ENCODE results near the gene ADSS1.

DNA sequence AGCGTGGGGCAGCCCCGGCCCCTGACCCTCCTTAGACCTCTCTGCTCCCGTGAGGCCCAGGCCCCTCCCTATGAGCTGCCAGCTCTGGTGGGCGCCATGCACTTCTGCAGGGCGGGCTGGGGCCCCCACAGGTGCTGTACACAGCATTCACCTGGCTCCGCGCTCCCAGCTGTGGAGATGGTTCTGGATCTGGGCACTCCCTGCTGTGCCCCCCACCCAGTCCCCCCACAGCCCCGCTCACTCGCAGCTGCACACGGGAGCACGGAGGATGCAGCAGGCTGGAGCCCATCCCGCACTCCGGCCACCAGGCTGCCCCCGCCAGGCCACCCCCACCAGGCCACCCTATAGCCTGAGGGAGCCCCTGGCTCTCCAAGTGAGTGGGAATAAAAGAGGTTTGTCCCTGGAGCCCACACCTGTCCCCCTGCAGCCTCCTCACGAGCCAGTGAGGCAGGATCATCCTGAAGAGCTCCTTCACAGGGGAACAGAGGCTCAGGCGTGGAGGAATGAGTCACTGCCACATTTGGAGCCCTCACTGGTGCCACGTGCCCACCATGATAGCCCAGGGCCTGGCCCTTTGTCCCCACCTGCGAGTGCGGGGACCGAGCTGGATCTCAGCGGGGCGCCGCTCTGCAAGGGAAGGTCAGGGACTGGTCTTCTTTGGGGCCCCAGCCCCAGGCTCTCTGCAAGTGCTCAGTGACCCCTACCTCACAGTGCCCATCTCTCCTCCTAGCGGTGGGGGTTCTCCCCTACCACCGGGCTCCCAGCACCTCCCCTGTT lies 1.9 kb downstream of the ADSS1 start:
- TF ChIP-seq, protein P1, sequence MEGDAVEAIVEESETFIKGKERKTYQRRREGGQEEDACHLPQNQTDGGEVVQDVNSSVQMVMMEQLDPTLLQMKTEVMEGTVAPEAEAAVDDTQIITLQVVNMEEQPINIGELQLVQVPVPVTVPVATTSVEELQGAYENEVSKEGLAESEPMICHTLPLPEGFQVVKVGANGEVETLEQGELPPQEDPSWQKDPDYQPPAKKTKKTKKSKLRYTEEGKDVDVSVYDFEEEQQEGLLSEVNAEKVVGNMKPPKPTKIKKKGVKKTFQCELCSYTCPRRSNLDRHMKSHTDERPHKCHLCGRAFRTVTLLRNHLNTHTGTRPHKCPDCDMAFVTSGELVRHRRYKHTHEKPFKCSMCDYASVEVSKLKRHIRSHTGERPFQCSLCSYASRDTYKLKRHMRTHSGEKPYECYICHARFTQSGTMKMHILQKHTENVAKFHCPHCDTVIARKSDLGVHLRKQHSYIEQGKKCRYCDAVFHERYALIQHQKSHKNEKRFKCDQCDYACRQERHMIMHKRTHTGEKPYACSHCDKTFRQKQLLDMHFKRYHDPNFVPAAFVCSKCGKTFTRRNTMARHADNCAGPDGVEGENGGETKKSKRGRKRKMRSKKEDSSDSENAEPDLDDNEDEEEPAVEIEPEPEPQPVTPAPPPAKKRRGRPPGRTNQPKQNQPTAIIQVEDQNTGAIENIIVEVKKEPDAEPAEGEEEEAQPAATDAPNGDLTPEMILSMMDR (conservative IDR thresholded peaks at IDR 0.05; ENCODE audit: low read depth, low read length) = no peak
- no peak for TF ChIP-seq EZH2 (IDR thresholded peaks at IDR 0.05; ENCODE audit: borderline replicate concordance, low read depth, low read length, poor library complexity, severe bottlenecking)
